GM12878 (cell line): ENCODE data around the gene MAST4. TPM values are rescaled to one million over a fixed set of nuclear protein-coding genes. Genes with fewer than 3 reads are reported as not detected.

ENCODE experiments used
- ATAC-seq: fragments of 200-7000 bp; cut with Tn5 transposase; 3 replicates; pipeline ENCODE4 v1.9.1; 2020; ENCODE audit warnings: mild to moderate bottlenecking, moderate library complexity
- BruUV-seq: library from RNA; stranded (reverse); fragments of 400-500 nt; replicated peaks from 2 replicates; lab custom pipeline; 2021; lab: Mats Ljungman, UMichigan
- CTCF ChIA-PET: fragments of 300-600 bp; sonication (Branson Sonifier 250); formaldehyde crosslinking; extraction: SDS; loops from one replicate; lab custom pipeline; 2021; ENCODE audit warnings: inconsistent platforms; lab: Yijun Ruan, JAX
- POLR2A ChIA-PET: fragments of 350-600 bp; formaldehyde crosslinking; extraction: SDS; loops from one replicate; lab custom pipeline; 2021; ENCODE audit warnings: inconsistent platforms; lab: Charles Lee
- RAD21 ChIA-PET: fragments of 300-600 bp; sonication (Branson Sonifier 250); formaldehyde crosslinking; loops from one replicate; lab custom pipeline; 2023; ENCODE audit warnings: antibody characterized with exemption; ENCODE audit not compliant: unreplicated experiment; lab: Charles Lee
- SMC1A ChIA-PET: fragments of 300-600 bp; sonication (Branson Sonifier 250); formaldehyde crosslinking; loops from one replicate; lab custom pipeline; 2023; ENCODE audit not compliant: unreplicated experiment, uncharacterized antibody; lab: Charles Lee
- DNase-seq: peaks from one replicate; pipeline ENCODE4 v3.0.0-alpha.2; 2011; ENCODE audit warnings: low read depth, low spot score
- FAIRE-seq: peaks from 3 replicates; lab custom pipeline; 2011; peaks lifted over from hg19 to GRCh38; lab: Jason Lieb, UNC
- H2AFZ ChIP-seq: 2 replicates; pipeline ENCODE4 v1.6.0; 2011; ENCODE audit warnings: low read depth, low read length, control low read depth; ENCODE audit not compliant: control insufficient read depth
- H3K27ac ChIP-seq: 2 replicates; pipeline ENCODE4 v1.5.1; 2011; ENCODE audit warnings: control low read depth; ENCODE audit not compliant: control insufficient read depth, insufficient read depth
- H3K27me3 ChIP-seq, 2 experiments: replicated peaks in 1 of 2; 2 replicates each; pipeline versions ENCODE4 v1.6.0 to v1.6.1; 2011; ENCODE audit warnings: low read length in 1 of 2; ENCODE audit not compliant: control insufficient read depth in 2 of 2, insufficient read depth in 2 of 2
- H3K36me3 ChIP-seq, 2 experiments: 2 replicates each; pipeline ENCODE4 v1.5.1; 2011; ENCODE audit warnings: low read length in 1 of 2; ENCODE audit not compliant: control insufficient read depth in 2 of 2, insufficient read depth in 2 of 2
- H3K4me1 ChIP-seq: 2 replicates; pipeline ENCODE4 v1.6.1; 2011; ENCODE audit warnings: mild to moderate bottlenecking, low read length, moderate library complexity, mixed read lengths; ENCODE audit not compliant: control insufficient read depth, insufficient read depth
- H3K4me2 ChIP-seq: 2 replicates; pipeline ENCODE4 v1.6.0; 2011; ENCODE audit warnings: control low read depth; ENCODE audit not compliant: control insufficient read depth, insufficient read depth
- H3K4me3 ChIP-seq: fragments of 200-600 bp; sonication (generic); 2 replicates; pipeline ENCODE4 v1.5.1; 2016
- H3K79me2 ChIP-seq: 2 replicates; pipeline ENCODE4 v1.6.0; 2011; ENCODE audit warnings: low read length; ENCODE audit not compliant: control insufficient read depth, insufficient read depth
- H3K9ac ChIP-seq: 2 replicates; pipeline ENCODE4 v1.8.0; 2011; ENCODE audit warnings: low read length, control low read depth, mixed read lengths; ENCODE audit not compliant: control insufficient read depth, insufficient read depth
- H3K9me3 ChIP-seq: replicated peaks from 3 replicates; pipeline ENCODE4 v1.5.1; 2011; ENCODE audit warnings: mild to moderate bottlenecking, low read length; ENCODE audit not compliant: control insufficient read depth, insufficient read depth
- H4K20me1 ChIP-seq: 2 replicates; pipeline ENCODE4 v1.6.0; 2011; ENCODE audit not compliant: control insufficient read depth, insufficient read depth
- CBFB ChIP-seq: IDR thresholded peaks from 2 replicates; pipeline ENCODE4 v1.6.1; 2016; ENCODE audit warnings: antibody characterized with exemption, low read depth
- CBX5 ChIP-seq: sonication (generic); IDR thresholded peaks from 2 replicates; pipeline ENCODE4 v1.6.1; 2016; ENCODE audit warnings: low read depth, moderate library complexity, mild to moderate bottlenecking, inconsistent platforms
- E4F1 ChIP-seq: fragments of 450-650 bp; IDR thresholded peaks from 2 replicates; pipeline ENCODE4 v1.6.1; 2018; ENCODE audit warnings: borderline replicate concordance, mild to moderate bottlenecking; ENCODE audit not compliant: partially characterized antibody
- HDGF ChIP-seq: fragments of 450-650 bp; IDR thresholded peaks from 2 replicates; pipeline ENCODE4 v1.6.1; 2016; ENCODE audit warnings: antibody characterized with exemption
- HSF1 ChIP-seq: fragments of 150-350 bp; IDR thresholded peaks from 2 replicates; pipeline ENCODE4 v1.6.1; 2014; ENCODE audit warnings: mild to moderate bottlenecking, low read depth, low read length
- IKZF1 ChIP-seq: fragments of 450-650 bp; conservative IDR thresholded peaks from 2 replicates; pipeline ENCODE4 v1.6.1; 2017; ENCODE audit warnings: antibody characterized with exemption, mild to moderate bottlenecking
- KDM1A ChIP-seq: fragments of 200-600 bp; sonication (generic); IDR thresholded peaks from 2 replicates; pipeline ENCODE4 v1.6.1; 2016; ENCODE audit warnings: borderline replicate concordance
- MYB ChIP-seq: fragments of 150-350 bp; IDR thresholded peaks from 2 replicates; pipeline ENCODE4 v1.6.1; 2014; ENCODE audit warnings: mild to moderate bottlenecking, low read depth, low read length, borderline replicate concordance
- NFYA ChIP-seq: IDR thresholded peaks from 2 replicates; pipeline ENCODE4 v1.6.1; 2011; ENCODE audit warnings: low read depth, mild to moderate bottlenecking, low read length, improper control_type of control experiment, borderline replicate concordance
- NFYB ChIP-seq: IDR thresholded peaks from 2 replicates; pipeline ENCODE4 v1.6.1; 2011; ENCODE audit warnings: low read depth, mild to moderate bottlenecking, low read length, improper control_type of control experiment, moderate library complexity; ENCODE audit not compliant: insufficient read depth
- POLR2A ChIP-seq: IDR thresholded peaks from 2 replicates; pipeline ENCODE4 v1.6.1; 2011; ENCODE audit warnings: low read depth, mild to moderate bottlenecking, low read length
- RAD21 ChIP-seq: IDR thresholded peaks from 2 replicates; pipeline ENCODE4 v1.6.1; 2011; ENCODE audit warnings: mild to moderate bottlenecking, low read depth, low read length, moderate library complexity; ENCODE audit not compliant: insufficient read depth
- RCOR1 ChIP-seq: conservative IDR thresholded peaks from 2 replicates; pipeline ENCODE4 v1.6.1; 2012; ENCODE audit warnings: low read depth, low read length, improper control_type of control experiment
- RELA ChIP-seq: fragments of 450-650 bp; IDR thresholded peaks from 2 replicates; pipeline ENCODE4 v1.8.0; 2014; ENCODE audit warnings: borderline replicate concordance; ENCODE audit not compliant: partially characterized antibody
- SP1 ChIP-seq: IDR thresholded peaks from one replicate; pipeline ENCODE4 v1.6.1; 2011; ENCODE audit warnings: low read depth, low read length
- SPI1 ChIP-seq: IDR thresholded peaks from 2 replicates; pipeline ENCODE4 v1.6.1; 2011; ENCODE audit warnings: low read depth, mild to moderate bottlenecking, low read length, moderate library complexity, borderline replicate concordance; ENCODE audit not compliant: insufficient read depth
- STAT1 ChIP-seq: fragments of 450-650 bp; conservative IDR thresholded peaks from 2 replicates; pipeline ENCODE4 v1.6.1; 2014; ENCODE audit warnings: antibody characterized with exemption, mild to moderate bottlenecking
- TCF12 ChIP-seq: IDR thresholded peaks from 2 replicates; pipeline ENCODE4 v1.6.1; 2011; ENCODE audit warnings: low read depth, mild to moderate bottlenecking, low read length
- YBX1 ChIP-seq: fragments of 450-650 bp; IDR thresholded peaks from 2 replicates; pipeline ENCODE4 v1.6.1; 2016; ENCODE audit warnings: antibody characterized with exemption
- ZZZ3 ChIP-seq: IDR thresholded peaks from 2 replicates; pipeline ENCODE4 v1.6.1; 2011; ENCODE audit warnings: low read depth; ENCODE audit not compliant: control insufficient read depth, insufficient read length
- in situ Hi-C: fragments of 300-500 bp; cut with MboI; formaldehyde crosslinking; loops from 9 replicates; pipeline ENCODE4 v1.14.3; 2018; ENCODE audit warnings: mixed read lengths
- intact Hi-C: fragments of 100-400 bp; cut with micrococcal nuclease; formaldehyde crosslinking; loops from one replicate; pipeline ENCODE4 v1.14.2; 2022; ENCODE audit not compliant: unreplicated experiment
- polyA plus RNA-seq, 11 experiments: library from polyadenylated mRNA; depleted of rRNA in 4 of 11; unstranded in 6 of 11; stranded (reverse) in 5 of 11; fragments of >200 nt; fragmentation: Nextera tagmentation in 4 of 11; fragmentation: Illumina TruSeq in 1 of 11; extraction: Ambion mirVana in 4 of 11; extraction: Trizol in 1 of 11; gene quantifications; 1 replicate in 1 of 11; 2 replicates in 10 of 11; pipeline versions ENCODE4 v1.2.1 to v1.2.3, GENCODE V29; 2011 to 2016; ENCODE audit warnings: inconsistent platforms in 2 of 11, missing spikeins in 2 of 11, low read depth in 1 of 11
- total RNA-seq, 4 experiments: library from RNA; depleted of rRNA in 3 of 4; stranded (reverse); fragments of >200 nt in 3 of 4; fragmentation: Illumina TruSeq in 1 of 4; extraction: Trizol in 1 of 4; gene quantifications; 2 replicates each; pipeline versions ENCODE4 v1.2.1 to v1.2.3, GENCODE V29; 2013 to 2021

MAST4 gene
- total and polyA plus RNA-seq, 10 of the 15 experiments (the other 5 are each of a cell fraction or from before 2014, with no cell fraction given) = 0.02 to 1.6 (median 0.29) TPM; not detected in 1

- BruUV-seq = no TSS peak
Measured at GRCh38 chr5:67176936-67177335, 580.7 kb downstream of the MAST4 start.

More at GRCh38 chr5:67176936-67177335, 580.7 kb downstream of the MAST4 start:
- POLR2A ChIA-PET = no interaction called here
- RAD21 ChIA-PET = no interaction called here
- CTCF ChIA-PET = no interaction called here
- no peaks in the 10 kb centered on the region for H3K4me1 ChIP-seq
- H3K4me3 ChIP-seq = no peak overlapping the region
- no peak overlapping the region for H3K4me2 ChIP-seq
- no peak overlapping the region for H3K27ac ChIP-seq
- H3K27me3 ChIP-seq = no peaks in the 10 kb centered on the region
- peaks cover 4% of the 10 kb centered on the region for H3K9me3 ChIP-seq
- in situ Hi-C loops (no loop called here), intact Hi-C loops (no loop called here)
- SMC1A ChIA-PET = no interaction called here
- no peak overlapping the region for H3K9ac ChIP-seq
- TF ChIP-seq HSF1 (no peak), HDGF (no peak), SPI1 (no peak), ZZZ3 (no peak), YBX1 (no peak), CBX5 (no peak), KDM1A (no peak), RCOR1 (no peak), TCF12 (no peak), NFYA (no peak), IKZF1 (no peak), MYB (no peak), RAD21 (no peak), POLR2A (no peak), NFYB (no peak), RELA (no peak), CBFB (no peak), STAT1 (no peak), E4F1 (no peak), SP1 (no peak)
- H3K79me2 ChIP-seq = no peaks in the 10 kb centered on the region
- no peaks in the 10 kb centered on the region for H4K20me1 ChIP-seq
- no peak overlapping the region for H2AFZ ChIP-seq
- no peaks in the 10 kb centered on the region for H3K36me3 ChIP-seq
- DNase-seq = no peak
- no peak for FAIRE-seq
- no peak for ATAC-seq
